A172 (cell line): ENCODE results near the gene METTL4. TPM values are rescaled to one million over a fixed set of nuclear protein-coding genes. Genes with fewer than 3 reads are reported as not detected.
"Not testable (repeated sequence)": the region's sequence is repeated elsewhere in the genome, so short reads cannot be mapped to it uniquely, and the experiment has no call there.

ENCODE experiments used
- DNase-seq: peaks from one replicate; pipeline ENCODE4 v3.0.0-alpha.2; 2015; ENCODE audit warnings: low spot score
- total RNA-seq: library from RNA; depleted of rRNA; stranded (reverse); fragments of >200 nt; shearing (Covaris generic); gene quantifications from 2 replicates; pipeline ENCODE4 v1.2.3, GENCODE V29; 2014

METTL4 gene
- total RNA-seq, 1 experiment from 2014 or later, result 13.9 TPM

- no peak for DNase-seq
Measured at GRCh38 chr18:2559249-2559648, 12.1 kb downstream of the METTL4 start.

GRCh38 chr18:2557536-2557935, 13.8 kb downstream of the METTL4 start:
- no peak for DNase-seq

- no peak for DNase-seq
Measured at GRCh38 chr18:2555895-2556294, 15.4 kb downstream of the METTL4 start.

DNA sequence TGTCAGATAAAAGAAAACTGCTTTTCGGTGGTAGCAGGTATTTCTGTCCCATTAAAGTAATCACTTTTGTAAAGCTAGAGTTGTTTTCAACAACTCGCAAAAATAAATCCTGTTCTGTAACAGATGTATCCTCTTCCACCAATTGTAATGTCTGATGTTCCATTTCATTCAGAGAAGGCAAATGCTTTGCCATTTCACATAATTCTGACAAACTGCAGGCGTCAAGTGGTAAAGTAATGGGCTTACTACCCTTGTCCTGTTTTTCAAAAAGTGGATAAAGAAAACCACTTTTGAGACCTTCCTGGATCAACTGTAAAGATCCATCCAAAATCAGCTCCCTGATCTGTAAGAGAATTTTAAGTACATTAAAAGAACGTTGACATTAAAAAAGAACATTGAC, 16.6 kb downstream of the METTL4 start:
- no peak for DNase-seq

DNA sequence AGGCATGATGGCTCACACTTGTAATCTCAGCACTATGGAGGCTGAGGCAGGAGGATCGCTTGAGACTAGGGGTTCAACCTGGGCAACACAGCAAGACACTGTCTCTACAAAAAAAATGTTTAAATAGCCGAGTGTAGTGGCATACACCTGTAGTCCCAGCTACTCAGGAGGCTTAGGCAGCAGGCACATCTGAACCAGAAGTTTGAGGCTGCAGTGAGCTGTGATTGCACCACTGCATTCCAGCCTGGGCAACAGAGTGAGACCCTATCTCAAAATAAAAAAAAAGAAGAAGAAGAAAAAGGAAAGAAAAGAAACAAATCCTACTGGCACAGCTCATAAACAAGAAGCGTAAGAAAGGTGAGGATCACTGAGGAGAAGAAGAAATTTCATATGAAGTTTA, 19.9 kb downstream of the METTL4 start:
- DNase-seq, result no peak

DNA sequence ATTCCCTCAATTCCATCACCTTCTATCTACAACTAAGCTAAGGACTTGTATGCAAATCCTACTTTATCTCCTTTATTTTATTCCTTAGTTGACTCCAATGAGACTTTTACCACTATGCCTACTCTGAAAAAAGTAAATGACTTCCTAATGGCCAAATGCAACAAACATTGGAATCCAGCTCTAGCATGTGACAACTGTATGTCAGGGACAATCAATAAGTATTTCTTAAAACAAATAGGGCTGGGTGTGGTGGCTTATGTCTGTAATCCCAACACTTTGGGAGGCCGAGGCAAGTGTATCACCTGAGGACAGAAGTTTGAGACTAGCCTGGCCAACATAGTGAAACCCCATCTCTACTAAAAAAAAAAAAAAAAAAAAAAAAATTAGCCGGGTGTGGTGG, 21.8 kb downstream of the METTL4 start:
- DNase-seq, result no peak

- DNase-seq, result peak; percentile 47
Measured at GRCh38 chr18:2547477-2548087, 23.7 kb downstream of the METTL4 start.

- DNase-seq, result no peak
Measured at GRCh38 chr18:2545155-2545554, 26.1 kb downstream of the METTL4 start.

- DNase-seq, result peak; percentile 27
Measured at GRCh38 chr18:2541925-2542563, 29.3 kb downstream of the METTL4 start.

GRCh38 chr18:2540575-2540974, 30.7 kb downstream of the METTL4 start:
- DNase-seq, result no peak

- DNase-seq, result no peak
Measured at GRCh38 chr18:2538844-2539243, 32.5 kb downstream of the METTL4 start.

DNA sequence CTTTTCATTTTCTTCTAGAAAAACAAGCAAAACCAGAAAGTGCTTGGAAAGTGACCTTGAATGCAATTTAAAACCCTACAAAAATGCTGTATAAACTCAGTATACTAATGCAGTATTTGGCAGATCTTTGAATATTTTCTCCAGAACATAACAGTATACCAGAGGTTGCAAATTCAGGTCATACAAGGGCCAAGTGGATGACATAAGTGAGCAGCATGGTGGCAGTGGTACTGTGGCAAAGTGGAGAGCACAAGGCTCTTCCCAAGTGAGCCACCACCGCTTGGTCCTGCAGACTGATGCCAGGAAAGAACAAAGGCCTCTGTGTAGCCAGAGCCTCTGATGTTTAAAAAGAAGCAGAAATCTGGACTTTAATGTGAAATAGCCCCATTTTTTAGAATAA, 33.1 kb downstream of the METTL4 start:
- DNase-seq, result no peak

DNA sequence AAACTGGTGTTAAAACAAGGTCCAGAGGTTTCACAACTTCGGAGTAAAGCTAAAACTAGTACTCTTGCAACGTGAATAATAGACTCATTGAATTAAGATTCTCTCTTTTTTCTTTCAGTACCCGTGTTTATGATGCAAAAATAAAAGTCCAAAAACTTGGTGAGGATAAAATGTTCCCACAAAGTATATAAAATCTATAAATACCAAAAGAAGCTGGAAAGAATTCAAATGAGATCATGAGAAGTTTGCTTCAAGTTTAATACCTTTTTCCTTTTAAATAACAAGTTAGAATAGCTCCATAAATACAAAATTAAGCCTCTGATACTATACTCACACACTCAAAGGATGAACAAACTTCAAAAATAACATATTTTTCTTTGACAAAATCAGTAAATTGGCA, 34.0 kb downstream of the METTL4 start:
- no peak for DNase-seq

DNA sequence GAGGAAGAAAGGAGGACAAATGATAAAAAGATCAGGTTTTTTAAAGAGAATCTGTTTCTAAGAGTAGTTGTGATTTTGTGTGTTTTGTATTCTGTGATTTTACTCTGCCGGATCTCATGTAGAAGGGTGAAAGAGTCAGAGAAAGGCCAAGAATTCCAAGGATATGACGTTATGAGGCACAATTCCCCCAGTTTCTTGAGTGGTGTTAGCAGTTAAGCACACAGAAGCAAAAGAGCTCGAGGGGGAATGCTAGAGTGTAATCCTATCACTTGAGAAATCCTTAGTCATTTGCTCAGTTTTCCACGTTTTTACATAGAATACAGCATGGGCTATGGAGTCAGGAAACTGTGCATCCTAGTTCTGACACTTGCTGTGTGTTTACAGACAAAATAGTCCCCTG, 34.8 kb downstream of the METTL4 start:
- DNase-seq, result peak; percentile 28

GRCh38 chr18:2536063-2536462, 35.2 kb downstream of the METTL4 start:
- DNase-seq, result no peak

GRCh38 chr18:2535419-2535910, 35.8 kb downstream of the METTL4 start:
- DNase-seq, result no peak

DNA sequence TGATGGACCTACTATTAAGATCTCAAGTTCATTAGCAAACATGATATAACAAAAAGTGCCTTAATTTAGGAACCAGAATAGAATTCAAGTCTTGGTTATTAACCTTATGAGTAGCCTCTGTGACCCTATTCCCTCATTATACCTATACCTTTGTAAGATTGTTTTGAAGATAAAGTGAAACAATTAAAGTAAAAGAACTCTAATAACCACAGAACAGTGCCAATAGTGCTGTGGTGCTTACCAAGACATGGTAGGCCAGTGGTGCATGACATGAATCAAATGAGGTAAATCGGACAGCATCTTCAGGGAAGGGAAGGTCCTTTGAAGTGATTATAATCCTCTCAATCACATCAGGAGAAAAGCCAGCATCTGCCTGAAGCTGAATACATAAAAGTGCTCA, 36.4 kb downstream of the METTL4 start:
- no peak for DNase-seq

DNA sequence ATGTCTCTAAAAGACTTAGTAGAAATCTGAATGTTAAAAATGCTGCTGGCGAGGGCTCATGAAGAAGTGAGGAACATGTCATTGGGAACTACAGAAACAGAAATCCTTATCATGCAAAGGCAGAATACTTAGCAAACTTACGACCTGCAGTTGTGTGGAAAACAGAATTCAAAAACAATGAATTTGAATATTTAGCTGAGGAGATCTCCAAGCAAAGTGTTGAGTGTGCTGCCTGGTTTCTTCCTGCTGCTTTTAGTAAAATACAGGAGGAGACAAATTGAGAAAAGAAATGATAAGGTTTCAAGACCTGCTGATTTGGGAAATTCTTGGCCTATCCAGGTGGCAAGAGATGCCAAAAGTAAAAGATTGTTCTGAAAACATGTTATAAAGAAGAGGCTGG, 38.5 kb downstream of the METTL4 start:
- no peak for DNase-seq

GRCh38 chr18:2531751-2532150, 39.6 kb downstream of the METTL4 start:
- no peak for DNase-seq

DNA sequence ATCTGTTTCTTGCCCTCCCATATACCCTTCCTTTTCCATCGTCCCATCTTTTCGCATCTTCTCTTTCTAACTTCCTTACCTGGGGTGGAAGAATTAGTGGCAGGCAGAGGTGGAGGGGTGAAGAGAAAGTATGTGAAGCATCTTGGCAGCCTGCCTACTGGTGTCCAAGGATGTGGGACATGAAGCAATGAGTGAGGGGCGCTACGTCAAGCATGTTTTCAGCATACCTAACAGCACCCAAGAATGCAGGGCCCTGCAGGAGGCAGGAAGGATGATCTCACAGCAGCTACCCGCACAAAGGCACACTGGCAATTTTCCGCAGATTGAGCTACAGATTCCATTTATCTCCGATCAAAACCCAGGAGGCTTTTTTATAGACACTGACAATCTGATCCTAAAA, 42.2 kb downstream of the METTL4 start:
- DNase-seq, result peak; percentile 81

DNA sequence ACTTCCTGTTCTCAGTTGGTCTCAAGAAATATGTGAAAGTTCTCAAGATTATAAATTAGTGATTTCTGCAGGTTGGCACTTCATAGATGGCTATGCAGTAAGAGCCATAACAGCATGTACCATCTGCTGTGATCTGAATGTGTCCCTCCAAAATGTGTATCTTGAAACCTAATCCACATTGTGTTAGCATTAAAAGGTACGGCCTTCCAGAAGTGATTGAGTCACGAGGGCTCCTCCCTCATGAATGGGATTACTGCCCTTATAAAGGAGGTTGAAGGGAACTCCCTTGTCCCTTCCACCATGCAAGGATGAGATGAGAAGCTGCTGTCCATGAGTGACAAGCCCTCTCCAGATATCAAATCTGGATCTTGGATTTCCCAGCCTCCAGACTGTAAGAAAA, 45.0 kb downstream of the METTL4 start:
- no peak for DNase-seq

DNA sequence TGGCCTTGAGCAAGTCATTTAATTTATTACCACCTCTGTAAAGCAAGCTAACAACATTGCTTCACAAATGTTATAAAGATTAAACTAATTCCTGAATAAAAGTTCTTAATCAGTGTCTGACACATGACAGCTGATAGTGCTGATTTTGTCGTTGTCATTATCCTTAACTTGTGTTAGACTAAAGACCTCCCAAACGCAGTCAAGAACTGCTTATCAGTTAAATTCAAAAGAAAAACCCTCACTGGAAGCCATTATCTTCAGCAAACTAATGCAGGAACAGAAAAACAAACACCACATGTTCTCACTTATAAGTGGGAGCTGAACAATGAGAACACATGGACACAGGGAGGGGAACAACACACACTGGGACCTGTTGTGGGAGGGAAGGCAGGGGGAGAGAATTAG, 46.5 kb downstream of the METTL4 start:
- not testable (repeated sequence) for DNase-seq

- DNase-seq, result no peak
Measured at GRCh38 chr18:2522112-2522511, 49.2 kb downstream of the METTL4 start.

DNA sequence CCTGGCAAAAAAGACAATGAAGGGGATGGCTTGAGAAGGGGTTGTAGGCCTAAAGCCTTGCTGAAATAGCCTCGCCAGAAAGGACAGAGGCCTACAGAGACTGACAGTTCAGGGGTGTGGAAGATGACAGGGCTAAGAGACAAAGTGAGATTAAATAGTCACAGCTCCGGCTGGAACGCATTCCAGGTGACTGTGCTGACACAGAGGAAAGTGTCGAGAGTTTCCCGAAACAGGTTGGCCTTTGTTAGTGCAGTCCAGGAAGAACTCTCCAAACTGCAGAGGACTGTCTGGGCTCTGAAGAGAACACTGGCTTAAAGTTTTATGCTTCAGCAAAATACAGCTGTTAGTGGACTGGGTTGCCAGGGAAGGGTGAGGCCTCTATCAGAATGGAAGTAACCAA, 52.8 kb downstream of the METTL4 start:
- no peak for DNase-seq
